Measurements from ENCODE around the gene TP63. TPM values are rescaled to one million over a fixed set of nuclear protein-coding genes. Genes with fewer than 3 reads are reported as not detected.

The TP63 gene
- total RNA-seq, 1 donor from 2014 or later, result 1.1 TPM

DNA sequence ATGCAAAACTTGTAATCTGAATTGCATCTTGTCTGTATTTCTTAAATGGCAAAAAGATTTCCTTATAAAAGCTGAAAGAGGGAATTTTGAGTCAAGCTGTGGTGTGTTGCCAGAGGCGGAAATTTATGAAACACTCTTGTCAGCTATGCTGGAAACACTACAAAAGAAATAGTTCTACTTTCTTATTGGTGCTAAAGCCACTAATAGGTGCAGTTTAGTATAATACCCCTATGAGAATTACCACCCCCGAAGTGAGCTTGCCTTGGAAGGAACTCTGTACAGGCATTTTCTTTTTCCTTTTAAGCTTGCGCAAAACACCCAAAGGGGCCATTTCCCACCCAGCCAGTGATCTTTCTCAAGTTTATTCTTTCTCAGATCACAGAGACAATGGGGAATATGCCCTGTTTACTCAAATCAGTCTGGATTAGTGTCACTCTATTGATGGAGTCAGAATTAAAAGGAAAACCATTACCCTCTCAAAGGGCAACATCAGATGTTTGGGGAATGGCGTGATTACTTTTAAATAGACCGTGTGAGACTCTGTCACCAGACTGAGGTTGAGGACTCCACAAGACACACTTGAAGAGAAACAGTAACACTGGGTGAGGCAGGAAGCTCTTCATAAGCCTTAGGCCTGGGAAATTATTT lies 166.0 kb downstream of the TP63 start:
- DNase-seq (ENCODE audit: low read depth) (no peak), FAIRE-seq (no peak)
- no peaks in the 10 kb centered on the region for H3K79me2 ChIP-seq (ENCODE audit: insufficient read depth, low read length)
- no peak overlapping the region for H3K4me2 ChIP-seq (ENCODE audit: low read length)
- no peaks in the 10 kb centered on the region for H3K36me3 ChIP-seq (ENCODE audit: insufficient read depth, low read length)
- H3K4me3 ChIP-seq (ENCODE audit: insufficient read depth, low read depth, low read length), result no peak overlapping the region
- no peaks in the 10 kb centered on the region for H3K9me3 ChIP-seq (ENCODE audit: insufficient read depth, low read depth, low read length)
- no peak overlapping the region for H3K27ac ChIP-seq (ENCODE audit: low read depth, low read length)
- no peak overlapping the region for H3K9ac ChIP-seq (ENCODE audit: low read length)
- H4K20me1 ChIP-seq (ENCODE audit: insufficient read depth, low read length), result no peaks in the 10 kb centered on the region
- H3K4me1 ChIP-seq (ENCODE audit: insufficient read depth, low read length), result no peaks in the 10 kb centered on the region
- no peak overlapping the region for H3K4me3 Mint-ChIP-seq (ENCODE audit: unreplicated experiment)
- H3K36me3 Mint-ChIP-seq (ENCODE audit: low read depth, unreplicated experiment), result no peaks in the 10 kb centered on the region
- H3K27me3 Mint-ChIP-seq (ENCODE audit: low read depth, unreplicated experiment), result no peaks in the 10 kb centered on the region
- no peak overlapping the region for H2AFZ ChIP-seq (ENCODE audit: low read depth, low read length)
- H3K4me1 Mint-ChIP-seq (ENCODE audit: low read depth, unreplicated experiment), result peaks cover 9% of the 10 kb centered on the region
- TF ChIP-seq, protein P1, sequence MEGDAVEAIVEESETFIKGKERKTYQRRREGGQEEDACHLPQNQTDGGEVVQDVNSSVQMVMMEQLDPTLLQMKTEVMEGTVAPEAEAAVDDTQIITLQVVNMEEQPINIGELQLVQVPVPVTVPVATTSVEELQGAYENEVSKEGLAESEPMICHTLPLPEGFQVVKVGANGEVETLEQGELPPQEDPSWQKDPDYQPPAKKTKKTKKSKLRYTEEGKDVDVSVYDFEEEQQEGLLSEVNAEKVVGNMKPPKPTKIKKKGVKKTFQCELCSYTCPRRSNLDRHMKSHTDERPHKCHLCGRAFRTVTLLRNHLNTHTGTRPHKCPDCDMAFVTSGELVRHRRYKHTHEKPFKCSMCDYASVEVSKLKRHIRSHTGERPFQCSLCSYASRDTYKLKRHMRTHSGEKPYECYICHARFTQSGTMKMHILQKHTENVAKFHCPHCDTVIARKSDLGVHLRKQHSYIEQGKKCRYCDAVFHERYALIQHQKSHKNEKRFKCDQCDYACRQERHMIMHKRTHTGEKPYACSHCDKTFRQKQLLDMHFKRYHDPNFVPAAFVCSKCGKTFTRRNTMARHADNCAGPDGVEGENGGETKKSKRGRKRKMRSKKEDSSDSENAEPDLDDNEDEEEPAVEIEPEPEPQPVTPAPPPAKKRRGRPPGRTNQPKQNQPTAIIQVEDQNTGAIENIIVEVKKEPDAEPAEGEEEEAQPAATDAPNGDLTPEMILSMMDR (IDR thresholded peaks at IDR 0.05; ENCODE audit: insufficient read depth, low read depth, low read length), result no peak
- no peak for TF ChIP-seq EZH2 (IDR thresholded peaks at IDR 0.05; ENCODE audit: insufficient read depth, low read length)
- no peak overlapping the region for H3K27ac Mint-ChIP-seq (ENCODE audit: unreplicated experiment)
- no peaks in the 10 kb centered on the region for H3K9me3 Mint-ChIP-seq (ENCODE audit: unreplicated experiment)
- H3K27me3 ChIP-seq (ENCODE audit: insufficient read depth, low read length), result no peaks in the 10 kb centered on the region

DNA sequence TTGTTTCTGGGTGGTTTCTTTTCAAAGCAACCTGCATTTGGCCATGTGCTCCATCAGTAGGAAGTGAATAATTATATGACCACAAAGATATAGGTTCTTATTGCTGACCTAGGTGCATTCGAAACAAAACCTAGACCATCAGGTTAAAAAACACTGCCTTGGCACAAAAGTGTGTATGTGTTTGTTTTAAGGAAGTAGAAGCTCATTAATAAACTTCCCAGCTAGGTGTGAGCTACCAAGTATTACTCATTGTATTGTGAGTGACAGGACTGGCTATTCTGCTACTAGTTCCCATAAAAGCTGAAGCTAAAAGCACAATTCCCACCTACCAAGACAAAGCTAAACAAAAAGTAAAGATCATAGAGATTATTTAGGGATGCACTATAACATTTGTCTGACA lies 168.2 kb downstream of the TP63 start:
- H3K79me2 ChIP-seq (ENCODE audit: insufficient read depth, low read length), result no peaks in the 10 kb centered on the region
- no peak overlapping the region for H3K4me2 ChIP-seq (ENCODE audit: low read length)
- no peak overlapping the region for H3K9ac ChIP-seq (ENCODE audit: low read length)
- TF ChIP-seq EZH2 (IDR thresholded peaks at IDR 0.05; ENCODE audit: insufficient read depth, low read length), result no peak
- TF ChIP-seq, protein P1 (IDR thresholded peaks at IDR 0.05; ENCODE audit: insufficient read depth, low read depth, low read length), result no peak
- FAIRE-seq (no peak), DNase-seq (ENCODE audit: low read depth) (no peak)
- Mint-ChIP-seq H3K4me1 (ENCODE audit: low read depth, unreplicated experiment) (peaks cover 5% of the 10 kb centered on the region), H3K27ac (ENCODE audit: unreplicated experiment) (no peak overlapping the region), H3K36me3 (ENCODE audit: low read depth, unreplicated experiment) (no peaks in the 10 kb centered on the region), H3K9me3 (ENCODE audit: unreplicated experiment) (no peaks in the 10 kb centered on the region), H3K27me3 (ENCODE audit: low read depth, unreplicated experiment) (no peaks in the 10 kb centered on the region), H3K4me3 (ENCODE audit: unreplicated experiment) (no peak overlapping the region)
- no peak overlapping the region for H3K4me3 ChIP-seq (ENCODE audit: insufficient read depth, low read depth, low read length)
- no peak overlapping the region for H2AFZ ChIP-seq (ENCODE audit: low read depth, low read length)
- no peaks in the 10 kb centered on the region for H3K4me1 ChIP-seq (ENCODE audit: insufficient read depth, low read length)
- no peaks in the 10 kb centered on the region for H3K36me3 ChIP-seq (ENCODE audit: insufficient read depth, low read length)
- no peaks in the 10 kb centered on the region for H4K20me1 ChIP-seq (ENCODE audit: insufficient read depth, low read length)
- no peaks in the 10 kb centered on the region for H3K27me3 ChIP-seq (ENCODE audit: insufficient read depth, low read length)
- H3K27ac ChIP-seq (ENCODE audit: low read depth, low read length), result no peak overlapping the region
- H3K9me3 ChIP-seq (ENCODE audit: insufficient read depth, low read depth, low read length), result no peaks in the 10 kb centered on the region

DNA sequence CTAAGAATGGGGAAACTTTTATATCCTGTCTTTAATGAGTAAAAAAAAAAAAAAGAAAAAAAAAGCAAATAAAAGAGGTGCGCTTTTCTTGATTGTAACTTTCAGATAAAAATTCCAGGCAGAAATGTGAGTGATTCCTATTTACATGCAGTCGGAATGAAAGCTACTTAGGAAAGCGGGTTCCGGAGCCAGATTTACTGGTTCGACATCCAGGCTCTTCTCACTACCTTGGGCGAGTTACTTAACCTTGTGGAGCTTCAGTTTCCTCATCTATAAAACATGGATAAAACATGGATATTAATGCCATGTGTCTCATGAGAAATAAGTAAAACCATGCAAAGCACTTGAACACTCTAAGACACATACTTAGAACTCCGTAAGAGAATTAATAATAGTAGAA lies 169.2 kb downstream of the TP63 start:
- DNase-seq (ENCODE audit: low read depth) (no peak), FAIRE-seq (no peak)
- Histone ChIP-seq H3K27ac (ENCODE audit: low read depth, low read length) (no peak overlapping the region), H3K36me3 (ENCODE audit: insufficient read depth, low read length) (no peaks in the 10 kb centered on the region), H2AFZ (ENCODE audit: low read depth, low read length) (no peak overlapping the region), H3K9me3 (ENCODE audit: insufficient read depth, low read depth, low read length) (no peaks in the 10 kb centered on the region), H3K9ac (ENCODE audit: low read length) (no peak overlapping the region), H4K20me1 (ENCODE audit: insufficient read depth, low read length) (no peaks in the 10 kb centered on the region), H3K4me3 (ENCODE audit: insufficient read depth, low read depth, low read length) (no peak overlapping the region), H3K79me2 (ENCODE audit: insufficient read depth, low read length) (no peaks in the 10 kb centered on the region), H3K4me2 (ENCODE audit: low read length) (no peak overlapping the region), H3K4me1 (ENCODE audit: insufficient read depth, low read length) (no peaks in the 10 kb centered on the region), H3K27me3 (ENCODE audit: insufficient read depth, low read length) (no peaks in the 10 kb centered on the region)
- H3K27ac Mint-ChIP-seq (ENCODE audit: unreplicated experiment), result no peak overlapping the region
- no peaks in the 10 kb centered on the region for H3K36me3 Mint-ChIP-seq (ENCODE audit: low read depth, unreplicated experiment)
- no peak overlapping the region for H3K4me3 Mint-ChIP-seq (ENCODE audit: unreplicated experiment)
- no peaks in the 10 kb centered on the region for H3K9me3 Mint-ChIP-seq (ENCODE audit: unreplicated experiment)
- TF ChIP-seq EZH2 (IDR thresholded peaks at IDR 0.05; ENCODE audit: insufficient read depth, low read length), result no peak
- TF ChIP-seq, protein P1 (IDR thresholded peaks at IDR 0.05; ENCODE audit: insufficient read depth, low read depth, low read length), result no peak
- no peaks in the 10 kb centered on the region for H3K27me3 Mint-ChIP-seq (ENCODE audit: low read depth, unreplicated experiment)
- peaks cover 5% of the 10 kb centered on the region for H3K4me1 Mint-ChIP-seq (ENCODE audit: low read depth, unreplicated experiment)

Measured in astrocyte (in vitro differentiated cells and primary cell).